HG02798 (cell line): Measurements from ENCODE around the gene CAPNS2.
"Not testable (repeated sequence)": the region's sequence is repeated elsewhere in the genome, so short reads cannot be mapped to it uniquely, and the experiment has no call there.

Experiments used
- ATAC-seq: cut with Tn5 transposase; IDR thresholded peaks from one replicate; pipeline ENCODE4 v1.9.1; 2021; ENCODE audit warnings: mild to moderate bottlenecking; ENCODE audit not compliant: unreplicated experiment, poor library complexity

CAPNS2 gene

DNA sequence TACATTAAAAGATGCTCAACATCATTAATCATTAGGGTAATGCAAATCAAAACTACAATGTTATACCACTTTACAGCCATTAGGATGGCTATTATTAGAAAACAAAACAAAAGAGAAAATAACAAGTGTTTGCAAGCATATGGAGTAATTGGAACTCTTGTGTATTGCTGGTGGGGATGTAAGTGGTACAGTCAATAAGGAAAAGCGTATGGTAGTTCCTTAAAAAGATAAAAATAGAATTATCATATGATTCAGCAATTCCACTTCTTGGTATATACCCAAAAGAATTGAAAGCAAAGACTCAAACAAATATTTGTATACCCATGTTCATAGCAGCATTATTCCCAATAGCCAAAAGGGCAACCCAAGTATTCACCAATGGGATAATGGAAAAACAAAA is 1.4 kb upstream of the CAPNS2 start:
- ATAC-seq, result no peak

DNA sequence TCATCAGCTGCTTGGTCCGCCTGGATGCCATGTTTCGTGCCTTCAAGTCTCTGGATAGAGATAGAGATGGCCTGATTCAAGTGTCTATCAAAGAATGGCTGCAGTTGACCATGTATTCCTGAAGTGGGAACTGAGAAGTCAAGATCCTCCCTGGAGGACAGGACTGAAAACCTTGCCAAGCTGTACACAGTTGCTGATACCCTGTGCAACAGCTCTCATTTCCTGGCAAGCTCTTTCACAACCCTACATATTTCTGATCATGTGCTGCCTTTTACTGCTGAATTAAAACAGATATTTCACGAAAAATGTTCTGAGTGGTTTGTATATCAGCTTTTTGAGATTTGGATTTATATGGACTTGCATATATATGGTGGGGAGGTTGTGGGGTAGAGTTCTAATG is 898 bp downstream of the CAPNS2 start:
- ATAC-seq, result no peak

DNA sequence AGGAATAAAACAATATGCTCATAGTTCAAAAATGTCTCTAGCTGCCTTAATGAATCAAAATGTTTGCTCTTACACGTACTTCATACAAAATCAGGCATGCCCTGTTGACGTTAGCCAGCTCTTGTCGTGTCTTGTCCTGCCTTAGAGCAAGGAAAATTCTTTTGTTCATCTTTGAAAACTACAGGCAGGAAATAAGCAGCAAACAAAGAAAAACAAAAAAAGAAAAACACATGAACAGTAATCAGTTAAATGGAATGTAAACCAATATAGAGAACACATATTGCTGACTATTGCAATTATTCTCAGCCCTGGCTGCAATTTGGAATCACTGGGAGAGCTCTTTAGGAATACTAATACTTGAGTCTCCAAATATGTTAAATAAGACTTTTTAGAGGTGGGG is 1.7 kb downstream of the CAPNS2 start:
- no peak for ATAC-seq

DNA sequence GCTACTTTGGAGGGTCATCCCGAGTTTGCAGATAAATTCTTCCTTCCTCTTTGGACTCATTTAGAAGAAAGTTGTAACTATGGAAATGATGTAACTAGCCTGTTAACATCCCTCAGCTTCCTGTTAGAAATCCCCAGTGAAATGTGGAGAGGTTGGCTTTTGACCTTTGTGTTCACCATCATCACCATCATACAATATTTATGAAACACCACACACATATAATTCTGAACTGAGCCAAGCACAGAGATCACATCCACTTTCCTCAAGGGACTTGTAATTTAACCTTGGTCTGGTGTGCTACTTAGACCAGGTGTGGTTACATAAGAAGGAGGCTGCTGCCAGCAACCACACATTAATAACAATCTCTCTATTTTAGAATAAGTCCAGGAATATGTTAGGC is 2.5 kb downstream of the CAPNS2 start:
- ATAC-seq, result no peak

DNA sequence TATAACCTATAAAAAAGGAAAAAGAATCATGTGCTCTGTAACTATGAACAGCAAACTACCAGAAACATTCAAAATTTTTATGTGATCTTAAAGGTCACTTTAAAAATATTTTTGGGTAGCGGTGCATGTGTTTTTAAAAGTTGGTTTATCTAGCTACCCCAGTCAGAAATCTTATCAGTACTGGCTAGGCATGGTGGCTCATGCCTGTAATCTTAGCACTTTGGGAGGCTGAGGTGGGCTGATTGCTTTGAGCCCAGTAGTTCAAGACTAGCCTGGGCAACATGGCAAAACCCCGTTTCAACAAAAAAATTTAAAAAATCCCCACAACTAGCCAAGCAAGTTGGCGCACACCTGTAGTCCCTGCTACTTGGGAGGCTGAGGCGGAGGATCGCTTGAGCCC is 3.7 kb downstream of the CAPNS2 start:
- ATAC-seq, result no peak

- no peak for ATAC-seq
Measured at GRCh38 chr16:55571191-55571897, 4.9 kb downstream of the CAPNS2 start.

- no peak for ATAC-seq
Measured at GRCh38 chr16:55572439-55572838, 6.0 kb downstream of the CAPNS2 start.

GRCh38 chr16:55574811-55575210 is 8.3 kb downstream of the CAPNS2 start:
- no peak for ATAC-seq

GRCh38 chr16:55575496-55575895 is 9.0 kb downstream of the CAPNS2 start:
- ATAC-seq, result no peak

- no peak for ATAC-seq
Measured at GRCh38 chr16:55576384-55576783, 9.9 kb downstream of the CAPNS2 start.

DNA sequence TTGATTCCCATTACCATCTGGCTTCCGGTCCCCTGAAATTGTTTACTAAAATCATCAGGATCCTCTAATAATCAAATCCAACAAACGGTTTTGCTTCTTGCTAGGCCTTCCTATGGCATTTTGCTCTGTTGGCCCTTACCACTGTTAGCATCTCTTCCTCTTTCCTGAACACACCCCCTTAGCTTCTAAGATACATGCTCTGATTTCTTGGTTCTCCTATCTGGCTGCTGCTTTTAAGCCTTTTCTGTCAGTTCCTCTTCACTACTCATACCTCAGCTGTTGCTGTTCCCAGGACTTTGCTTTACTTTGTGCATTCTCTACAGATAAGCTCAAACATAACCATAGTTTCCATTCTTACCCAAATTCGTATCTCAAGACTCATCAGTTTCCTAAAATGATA is 11.4 kb downstream of the CAPNS2 start:
- ATAC-seq, result no peak

- ATAC-seq, result no peak
Measured at GRCh38 chr16:55585631-55586030, 19.1 kb downstream of the CAPNS2 start.

- no peak for ATAC-seq
Measured at GRCh38 chr16:55588799-55589198, 22.3 kb downstream of the CAPNS2 start.

DNA sequence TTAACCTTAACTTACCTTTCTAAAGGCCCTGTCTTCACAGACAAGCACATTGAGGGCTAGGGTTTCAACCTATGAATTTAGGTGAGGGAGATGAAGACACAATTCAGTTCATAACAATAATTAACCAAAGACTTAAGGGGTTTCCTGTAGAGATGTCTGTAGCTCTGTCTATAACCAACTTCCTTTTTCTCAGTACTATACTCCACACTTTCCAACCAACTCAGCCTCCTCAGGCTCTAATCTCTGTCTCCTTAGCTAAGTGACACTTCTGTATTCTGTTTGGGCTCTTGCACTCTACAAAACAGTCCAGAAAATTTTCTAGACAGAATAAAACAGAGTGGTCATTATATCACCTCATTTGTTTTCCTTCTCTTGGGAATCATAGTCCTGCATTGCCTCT is 25.8 kb downstream of the CAPNS2 start:
- no peak for ATAC-seq

GRCh38 chr16:55597928-55598327 is 31.4 kb downstream of the CAPNS2 start:
- ATAC-seq, result no peak

GRCh38 chr16:55605754-55606336 is 39.4 kb downstream of the CAPNS2 start:
- no peak for ATAC-seq

- ATAC-seq, result no peak
Measured at GRCh38 chr16:55613613-55614335, 47.3 kb downstream of the CAPNS2 start.

DNA sequence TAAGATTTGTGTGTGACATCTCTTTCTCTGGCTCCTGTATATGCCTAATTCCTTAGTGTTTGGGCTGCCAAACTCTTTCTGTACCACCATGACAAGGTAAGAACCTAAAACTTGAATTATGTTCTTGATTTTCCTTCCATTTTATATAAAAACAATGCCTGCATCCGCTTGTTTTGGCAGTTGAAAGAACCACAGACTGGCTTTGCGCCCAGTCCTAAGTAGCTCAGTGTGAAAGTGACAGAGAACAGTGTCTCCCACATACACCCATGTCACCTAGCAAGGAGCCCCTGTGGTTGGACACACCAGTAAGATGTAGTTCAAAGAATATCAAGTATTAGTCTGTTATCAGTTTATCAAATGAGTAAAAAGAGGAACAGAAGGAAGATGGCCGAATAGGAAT is 48.6 kb downstream of the CAPNS2 start:
- ATAC-seq, result no peak

- ATAC-seq, result not testable (repeated sequence)
Measured at GRCh38 chr16:55615670-55616069, 49.2 kb downstream of the CAPNS2 start.
